Pulmonary artery endothelial cell (primary cell): ENCODE data around the gene CDH13. TPM values are rescaled to one million over a fixed set of nuclear protein-coding genes. Genes with fewer than 3 reads are reported as not detected.

ENCODE experiments used
- DNase-seq: peaks from one replicate; pipeline ENCODE4 v3.0.0-alpha.2; 2011; ENCODE audit warnings: low read depth, low spot score
- total RNA-seq: library from RNA; depleted of rRNA; stranded (reverse); fragments of >200 nt; gene quantifications from 2 replicates; pipeline ENCODE4 v1.2.3, GENCODE V29; 2014

The CDH13 gene
- total RNA-seq, 1 donor from 2014 or later = 62.3 TPM

GRCh38 chr16:82782715-82783251, 156.0 kb downstream of the CDH13 start:
- no peak for DNase-seq

GRCh38 chr16:82783933-82784572, 157.3 kb downstream of the CDH13 start:
- no peak for DNase-seq

GRCh38 chr16:82784573-82784968, 157.8 kb downstream of the CDH13 start:
- DNase-seq = no peak

GRCh38 chr16:82788225-82788624, 161.5 kb downstream of the CDH13 start:
- DNase-seq = no peak

- no peak for DNase-seq
Measured at GRCh38 chr16:82788919-82789318, 162.2 kb downstream of the CDH13 start.

- no peak for DNase-seq
Measured at GRCh38 chr16:82792693-82793092, 165.9 kb downstream of the CDH13 start.

- no peak for DNase-seq
Measured at GRCh38 chr16:82793528-82794245, 166.9 kb downstream of the CDH13 start.

- DNase-seq = no peak
Measured at GRCh38 chr16:82796047-82796446, 169.3 kb downstream of the CDH13 start.

- no peak for DNase-seq
Measured at GRCh38 chr16:82801361-82801760, 174.6 kb downstream of the CDH13 start.

GRCh38 chr16:82805866-82806265, 179.1 kb downstream of the CDH13 start:
- no peak for DNase-seq

GRCh38 chr16:82807311-82807710, 180.5 kb downstream of the CDH13 start:
- no peak for DNase-seq

- DNase-seq = no peak
Measured at GRCh38 chr16:82808036-82808435, 181.3 kb downstream of the CDH13 start.

- no peak for DNase-seq
Measured at GRCh38 chr16:82810077-82810476, 183.3 kb downstream of the CDH13 start.

- DNase-seq = peak; percentile 24
Measured at GRCh38 chr16:82814059-82814458, 187.3 kb downstream of the CDH13 start.

GRCh38 chr16:82819286-82819685, 192.5 kb downstream of the CDH13 start:
- DNase-seq = no peak

- DNase-seq = no peak
Measured at GRCh38 chr16:82820855-82821254, 194.1 kb downstream of the CDH13 start.

- DNase-seq = no peak
Measured at GRCh38 chr16:82824408-82824807, 197.6 kb downstream of the CDH13 start.

- no peak for DNase-seq
Measured at GRCh38 chr16:82829301-82829700, 202.5 kb downstream of the CDH13 start.

GRCh38 chr16:82830944-82831343, 204.2 kb downstream of the CDH13 start:
- DNase-seq = no peak

- no peak for DNase-seq
Measured at GRCh38 chr16:82832821-82833220, 206.1 kb downstream of the CDH13 start.

GRCh38 chr16:82833378-82833993, 206.7 kb downstream of the CDH13 start:
- DNase-seq = no peak

- no peak for DNase-seq
Measured at GRCh38 chr16:82834151-82834815, 207.5 kb downstream of the CDH13 start.
